Activated T-cell treated with anti-CD3 and anti-CD28 coated beads for 4 hours (primary cell): Measurements from ENCODE around the gene FGF6.
"Not testable (repeated sequence)": the region's sequence is repeated elsewhere in the genome, so short reads cannot be mapped to it uniquely, and the experiment has no call there.

Source experiments
- DNase-seq: peaks from one replicate; pipeline ENCODE4 v3.0.0-alpha.2; 2020

FGF6 gene

DNA sequence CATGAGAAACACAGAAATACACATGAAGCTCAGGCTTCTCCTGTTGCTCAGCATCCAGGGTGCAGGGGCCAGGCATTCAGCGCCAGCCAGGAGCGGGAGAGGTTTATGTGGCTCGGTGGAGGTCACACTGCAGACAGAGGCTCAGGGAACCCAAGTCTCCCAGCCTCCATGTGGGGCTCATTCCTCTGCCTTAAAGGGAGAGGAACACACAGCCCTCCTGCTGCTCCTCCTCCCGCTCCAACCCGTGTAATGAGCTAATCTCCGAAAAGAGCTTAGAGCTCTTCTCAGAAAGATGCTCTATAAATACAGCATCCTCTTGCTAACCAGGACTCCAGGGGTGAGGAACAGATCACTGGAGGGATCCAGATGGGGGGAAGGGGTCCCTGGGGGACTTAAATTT lies 28.2 kb downstream of the FGF6 start:
- DNase-seq = no peak

DNA sequence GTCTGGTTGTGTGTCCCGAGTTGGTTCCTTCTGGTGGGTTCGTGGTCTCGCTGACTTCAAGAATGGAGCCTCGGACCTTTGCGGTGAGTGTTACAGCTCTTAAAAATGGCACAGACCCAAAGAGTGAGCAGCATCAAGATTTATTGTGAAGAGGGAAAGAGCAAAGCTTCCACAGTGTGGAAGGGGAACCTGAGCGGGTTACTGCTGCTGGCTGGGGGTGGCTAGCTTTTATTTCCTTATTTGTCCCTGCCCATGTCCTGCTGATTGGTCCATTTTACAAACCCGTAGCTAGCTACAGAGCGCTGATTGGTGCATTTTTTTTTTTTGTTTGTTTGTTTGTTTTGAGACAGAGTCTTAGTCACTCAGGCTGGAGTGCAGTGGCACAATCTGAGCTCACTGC lies 29.3 kb downstream of the FGF6 start:
- DNase-seq = no peak

DNA sequence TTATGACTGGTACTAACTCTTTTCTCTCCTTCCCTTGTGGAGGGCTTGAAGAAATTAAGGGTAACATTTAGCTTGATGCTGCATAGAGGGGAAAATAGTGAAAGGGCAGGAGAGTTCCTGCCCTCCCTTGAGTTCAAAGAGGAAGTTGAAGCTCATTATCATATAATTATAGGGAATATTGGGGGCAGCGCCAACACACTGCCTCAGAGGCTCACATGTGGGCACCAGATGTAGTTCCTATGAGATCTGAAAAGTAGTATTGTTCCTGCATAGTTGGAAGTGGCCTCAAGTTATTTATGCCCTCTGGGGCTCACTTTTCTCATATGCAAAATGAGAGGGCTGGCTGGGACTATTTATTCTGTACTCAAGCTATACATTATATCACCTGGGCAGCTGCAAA lies 33.1 kb downstream of the FGF6 start:
- no peak for DNase-seq

DNA sequence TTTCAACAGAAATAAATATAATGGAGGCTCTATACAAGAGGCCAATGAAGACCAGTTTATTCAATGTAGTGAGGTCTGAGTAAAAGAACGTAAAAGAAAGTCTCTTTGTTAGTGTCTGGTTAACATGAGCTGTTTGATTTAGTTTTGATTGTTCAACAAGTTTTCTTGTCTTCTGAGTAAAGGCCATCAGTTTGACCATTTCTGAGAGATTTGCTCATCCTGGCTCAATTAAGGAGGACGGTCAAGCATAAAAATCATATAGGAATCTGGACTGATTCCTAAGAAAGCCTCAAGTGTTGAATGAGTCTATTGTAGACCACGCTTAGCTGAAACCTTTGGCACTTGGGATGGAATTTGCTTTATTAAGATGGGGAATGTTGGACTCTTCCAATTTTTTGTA lies 33.6 kb downstream of the FGF6 start:
- DNase-seq = no peak

DNA sequence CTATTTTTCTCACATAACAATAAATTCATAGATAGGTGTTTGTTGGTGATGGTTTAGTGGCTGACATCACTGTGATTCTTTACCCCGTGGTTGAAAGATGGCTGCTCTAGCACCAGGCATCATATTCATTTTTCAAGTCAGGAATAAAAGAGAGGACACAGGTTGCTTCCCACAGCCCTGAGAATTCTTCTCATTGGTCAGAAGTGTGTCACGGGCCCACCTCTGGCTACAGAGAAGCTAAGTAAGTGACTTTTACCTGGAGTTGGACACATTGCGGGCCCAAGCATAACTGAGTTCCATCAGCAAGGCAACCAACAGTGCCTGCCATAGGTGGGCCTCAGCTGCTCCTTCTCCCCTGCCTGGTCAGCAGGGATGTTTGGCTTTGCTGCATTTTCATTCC lies 38.5 kb downstream of the FGF6 start:
- no peak for DNase-seq

DNA sequence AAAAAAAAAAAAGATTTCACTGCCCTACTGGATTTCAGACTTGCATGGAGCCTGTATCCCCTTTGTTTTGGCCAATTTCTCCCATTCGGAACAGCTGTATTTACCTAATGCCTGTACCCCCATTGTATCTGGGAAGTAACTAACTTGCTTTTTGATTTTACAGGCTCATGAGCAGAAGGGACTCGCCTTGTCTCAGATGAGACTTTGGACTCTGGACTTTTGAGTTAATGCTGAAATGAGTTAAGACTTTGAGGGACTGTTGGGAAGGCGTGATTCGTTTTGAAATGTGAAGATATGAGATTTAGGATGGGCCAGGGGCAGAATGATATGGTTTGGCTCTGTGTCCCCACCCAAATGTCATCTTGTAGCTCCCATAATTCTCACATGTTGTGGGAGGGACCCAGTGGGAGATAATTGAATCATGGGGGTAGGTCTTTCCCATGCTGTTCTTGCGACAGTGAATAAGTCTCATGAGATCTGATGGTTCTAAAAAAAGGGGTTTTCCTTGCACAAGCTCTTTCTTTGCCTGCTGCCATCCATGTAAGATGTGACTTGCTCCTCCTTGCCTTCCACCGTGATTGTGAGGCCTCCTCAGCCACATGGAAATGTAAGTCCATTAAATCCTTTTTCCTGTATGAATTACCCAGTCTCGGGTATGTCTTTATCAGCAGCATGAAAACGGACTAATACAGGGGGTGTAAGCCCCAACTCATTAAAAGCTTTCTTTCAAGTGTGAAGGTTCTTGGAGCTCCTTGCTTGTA lies 40.6 kb downstream of the FGF6 start:
- DNase-seq = not testable (repeated sequence)

DNA sequence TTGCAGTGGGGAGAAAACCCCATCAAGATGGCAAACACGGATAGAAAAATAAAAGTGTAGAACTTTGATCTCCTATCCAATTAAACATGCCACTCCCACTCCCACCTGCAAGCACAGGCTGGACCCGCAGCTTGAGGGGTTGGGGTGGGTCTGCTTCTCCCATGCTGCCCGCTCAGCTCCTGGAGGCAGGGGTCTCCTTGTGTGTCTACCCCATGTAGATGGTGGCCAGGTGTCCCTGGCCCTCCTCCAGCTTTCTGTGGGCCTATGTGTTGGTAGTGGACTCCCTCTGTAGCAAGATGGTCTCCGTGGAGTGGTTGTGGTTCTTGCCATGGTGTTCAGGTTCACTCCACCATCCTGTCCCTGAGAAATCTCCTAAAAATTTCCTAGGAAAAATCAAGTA lies 42.6 kb downstream of the FGF6 start:
- no peak for DNase-seq

DNA sequence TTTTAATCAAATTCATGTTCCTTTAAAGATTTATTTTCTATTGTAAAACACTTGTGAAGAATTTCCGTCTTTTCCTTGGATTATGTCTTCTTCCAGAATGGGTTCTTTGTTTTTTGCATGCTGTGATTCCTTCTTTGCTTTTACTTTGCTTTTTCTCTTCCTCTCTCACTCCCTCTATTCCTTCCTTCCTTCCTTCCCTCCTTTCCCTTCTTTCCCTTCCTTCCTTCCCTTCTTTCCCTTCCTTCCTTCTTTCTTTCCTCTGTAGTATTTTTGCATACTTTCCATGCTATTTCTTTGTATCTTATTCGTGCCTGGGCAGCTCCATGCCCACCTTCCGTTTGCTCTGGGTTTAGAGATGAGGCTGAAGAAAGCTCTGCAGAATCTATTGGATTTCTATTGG lies 44.5 kb downstream of the FGF6 start:
- no peak for DNase-seq

DNA sequence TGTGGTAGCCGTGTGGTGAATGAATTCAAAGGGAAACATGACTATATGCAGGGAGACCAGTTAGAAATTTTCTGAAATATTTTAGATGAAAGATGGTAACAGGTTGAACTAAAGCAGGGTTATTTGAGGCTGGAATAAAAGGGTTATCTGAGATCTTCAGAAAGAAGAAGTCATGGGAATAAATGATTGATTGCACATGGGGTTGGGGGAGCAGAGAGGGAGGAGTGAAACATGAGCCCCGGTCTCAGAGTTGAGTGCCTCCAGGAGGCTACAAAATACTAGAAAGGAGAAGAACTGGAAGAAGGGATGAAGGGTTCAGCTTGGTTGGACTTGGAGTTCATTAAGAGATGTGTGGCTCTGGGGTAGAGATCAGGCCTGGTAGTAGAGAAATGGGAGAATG lies 49.8 kb downstream of the FGF6 start:
- no peak for DNase-seq

DNA sequence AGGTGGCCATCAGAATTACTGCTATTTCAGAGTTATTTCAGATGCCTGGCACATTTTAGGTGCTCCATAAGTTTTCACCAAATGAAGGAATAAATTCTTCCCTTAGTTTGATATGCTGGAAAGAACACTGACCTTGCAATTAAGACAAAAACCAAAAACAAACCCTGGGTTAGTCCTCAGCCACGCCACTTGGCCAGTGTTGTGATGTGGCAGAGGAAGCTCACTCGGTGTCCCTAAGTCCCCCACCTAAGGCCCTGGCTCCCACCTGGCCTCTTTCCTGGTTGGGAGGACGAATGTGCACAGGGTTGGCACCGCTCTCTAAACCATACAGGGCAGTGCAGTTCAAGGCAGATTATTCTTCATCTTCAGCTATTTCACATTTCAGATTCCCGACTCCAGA lies 52.4 kb downstream of the FGF6 start:
- no peak for DNase-seq

DNA sequence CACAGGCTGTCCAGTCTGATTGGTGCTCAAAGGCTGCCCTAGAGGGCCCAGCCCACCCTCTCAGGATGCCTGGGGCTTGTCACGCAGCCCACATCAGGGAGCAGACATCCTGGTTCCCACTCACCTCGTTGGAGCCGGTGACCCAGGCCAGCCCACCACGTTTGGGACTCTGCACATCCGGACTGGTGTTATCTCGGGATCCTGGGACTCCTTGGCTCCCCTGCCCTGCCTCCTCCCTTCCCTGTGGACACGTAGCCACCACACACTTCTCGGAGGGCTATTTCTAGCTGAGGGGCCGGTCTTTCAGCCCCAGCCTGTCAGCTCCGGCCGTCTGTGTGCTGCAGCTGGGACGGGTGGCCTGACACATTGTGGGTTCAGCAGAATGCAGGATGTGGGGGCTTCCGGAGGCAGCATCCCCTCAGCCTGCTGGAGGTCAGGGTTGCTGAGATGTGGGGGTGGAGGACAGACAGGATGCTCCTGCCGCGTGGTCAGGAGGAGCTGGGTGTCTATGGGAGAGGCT lies 53.3 kb downstream of the FGF6 start:
- DNase-seq = no peak

DNA sequence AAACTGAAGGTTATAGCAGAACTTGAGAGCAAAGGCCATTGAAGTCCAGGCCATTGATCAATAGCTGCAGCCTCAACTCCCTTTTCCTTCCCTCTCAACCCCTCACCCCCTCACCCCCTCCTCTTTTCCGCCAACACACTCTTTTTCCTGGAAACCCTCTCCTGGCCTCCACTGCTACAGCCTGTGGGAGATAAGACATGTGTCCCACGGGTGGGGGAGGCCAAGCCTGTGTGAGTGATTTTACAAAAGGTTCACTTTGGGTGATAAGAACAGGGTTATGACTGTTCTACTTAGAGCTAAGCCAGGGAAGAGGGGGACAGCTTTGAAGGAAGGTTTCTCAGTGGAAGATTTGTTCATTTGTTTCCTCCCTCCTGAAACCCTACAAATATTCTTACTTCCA lies 57.0 kb downstream of the FGF6 start:
- no peak for DNase-seq

DNA sequence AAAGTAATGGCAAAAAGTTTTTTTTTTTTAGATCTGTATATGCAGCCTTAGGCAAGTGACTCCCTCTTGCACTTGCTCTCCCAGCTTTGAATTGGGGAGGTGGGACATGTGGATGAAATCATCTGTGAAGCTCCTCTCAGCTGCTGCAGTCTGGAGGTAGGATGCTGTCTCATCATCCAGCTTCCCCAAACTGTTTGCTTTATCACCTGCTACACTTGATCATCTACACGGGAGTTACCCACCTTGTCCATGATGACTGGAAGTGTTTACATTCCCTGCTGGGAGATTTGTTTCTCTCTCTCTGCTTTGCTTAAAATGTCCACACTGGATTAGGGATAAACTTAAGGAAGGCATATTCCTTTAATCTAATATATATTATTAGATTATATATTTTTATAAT lies 57.6 kb downstream of the FGF6 start:
- no peak for DNase-seq

DNA sequence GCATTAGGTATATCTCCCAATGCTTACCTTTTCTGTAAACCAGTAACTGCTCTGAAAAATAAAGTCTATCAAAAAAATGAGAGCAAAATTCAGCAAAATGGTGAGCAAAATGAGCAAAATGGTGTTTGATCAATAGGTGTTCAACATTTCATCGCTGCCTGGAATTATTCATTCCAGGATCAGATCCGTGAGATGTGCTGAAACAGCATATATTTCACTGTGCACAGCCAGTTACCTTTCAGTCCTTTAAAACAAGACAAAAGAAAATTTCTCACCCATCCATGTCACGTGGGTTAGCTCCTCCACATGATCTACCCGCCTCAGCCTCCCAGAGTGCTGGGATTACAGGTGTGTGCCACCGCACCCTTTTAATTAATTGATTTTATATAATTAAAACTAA lies 58.0 kb downstream of the FGF6 start:
- no peak for DNase-seq

DNA sequence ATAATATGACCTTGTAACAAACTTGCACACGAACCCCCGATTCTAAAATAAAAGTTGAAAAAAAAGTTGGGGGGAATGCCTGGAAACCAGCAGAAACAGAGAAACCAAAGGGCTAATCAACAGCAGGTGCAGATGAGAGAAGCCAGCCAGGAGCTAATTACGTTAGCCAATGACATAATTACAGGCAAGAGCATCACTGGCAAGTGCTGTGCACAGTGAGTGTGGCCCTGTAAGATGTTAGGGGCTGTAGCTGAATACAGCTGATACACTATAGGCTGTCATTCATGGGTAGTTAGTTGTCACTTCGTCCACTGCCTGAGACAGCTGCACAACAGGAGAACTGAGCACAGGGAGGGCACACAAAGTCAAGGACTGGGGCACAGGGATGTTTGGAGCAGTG lies 58.8 kb downstream of the FGF6 start:
- no peak for DNase-seq
